OCI-LY7 (cell line): ENCODE data around the gene FAM25A. TPM values are rescaled to one million over a fixed set of nuclear protein-coding genes. Genes with fewer than 3 reads are reported as not detected.

Experiments
- BruUV-seq: library from RNA; stranded (reverse); fragments of 400-500 nt; replicated peaks from 2 replicates; lab custom pipeline; 2021; lab: Mats Ljungman, UMichigan
- CTCF ChIA-PET: fragments of 300-600 bp; sonication (Branson Sonifier 250); formaldehyde crosslinking; loops from one replicate; lab custom pipeline; 2022; ENCODE audit warnings: antibody characterized with exemption; ENCODE audit not compliant: unreplicated experiment; lab: Charles Lee
- POLR2A ChIA-PET: fragments of 300-600 bp; sonication (Branson Sonifier 250); formaldehyde crosslinking; loops from one replicate; lab custom pipeline; 2022; ENCODE audit warnings: antibody characterized with exemption; lab: Charles Lee
- DNase-seq: peaks from one replicate; pipeline ENCODE4 v3.0.0-alpha.2; 2015; ENCODE audit warnings: low spot score
- H2AFZ ChIP-seq: fragments of 200-600 bp; sonication (generic), shearing (Covaris generic); 2 replicates; pipeline ENCODE4 v1.6.1; 2014; ENCODE audit warnings: mild to moderate bottlenecking, antibody characterized with exemption, low read length, moderate library complexity
- H3K27ac ChIP-seq: fragments of 200-600 bp; sonication (generic); 2 replicates; pipeline ENCODE4 v1.5.1; 2014; ENCODE audit warnings: mixed run types, low read depth, mild to moderate bottlenecking, moderate library complexity, low read length, inconsistent platforms; ENCODE audit not compliant: poor library complexity, severe bottlenecking
- H3K36me3 ChIP-seq: fragments of 200-600 bp; sonication (generic); 2 replicates; pipeline ENCODE4 v1.6.1; 2014; ENCODE audit warnings: mild to moderate bottlenecking, antibody characterized with exemption, low read length, moderate library complexity, mixed read lengths; ENCODE audit not compliant: insufficient read depth
- H3K4me1 ChIP-seq: fragments of 200-600 bp; sonication (generic); 2 replicates; pipeline ENCODE4 v1.5.1; 2014; ENCODE audit warnings: mild to moderate bottlenecking, low read length; ENCODE audit not compliant: insufficient read depth, poor library complexity, severe bottlenecking
- H3K4me2 ChIP-seq: fragments of 200-600 bp; sonication (generic); 2 replicates; pipeline ENCODE4 v1.6.1; 2014; ENCODE audit warnings: mild to moderate bottlenecking, low read length
- H3K4me3 ChIP-seq: fragments of 200-600 bp; sonication (generic); 2 replicates; pipeline ENCODE4 v1.5.1; 2014; ENCODE audit warnings: mild to moderate bottlenecking, low read depth, low read length; ENCODE audit not compliant: poor library complexity, severe bottlenecking
- H3K79me2 ChIP-seq: fragments of 200-600 bp; sonication (generic); 2 replicates; pipeline ENCODE4 v1.6.1; 2016; ENCODE audit warnings: low read depth, mild to moderate bottlenecking, low read length, moderate library complexity, mixed read lengths; ENCODE audit not compliant: insufficient read depth
- H3K9me2 ChIP-seq: fragments of 200-600 bp; sonication (generic); 2 replicates; pipeline ENCODE4 v1.6.1; 2016; ENCODE audit warnings: mild to moderate bottlenecking, low read length, mixed read lengths; ENCODE audit not compliant: insufficient read depth
- H3K9me3 ChIP-seq: fragments of 200-600 bp; sonication (generic); 2 replicates; pipeline ENCODE4 v1.6.1; 2014; ENCODE audit warnings: mild to moderate bottlenecking, mixed run types, low read length, mixed read lengths
- H4K20me1 ChIP-seq: fragments of 200-600 bp; sonication (generic); 2 replicates; pipeline ENCODE4 v1.6.1; 2014; ENCODE audit warnings: mild to moderate bottlenecking, antibody characterized with exemption, low read length, moderate library complexity, mixed read lengths; ENCODE audit not compliant: insufficient read depth
- EZH2phosphoT487 ChIP-seq: fragments of 200-600 bp; sonication (generic); IDR thresholded peaks from 2 replicates; pipeline ENCODE4 v1.6.1; 2018; ENCODE audit warnings: low read depth, borderline replicate concordance, mild to moderate bottlenecking, mixed run types, antibody characterized with exemption, low read length, moderate library complexity, mixed read lengths
- intact Hi-C: fragments of 100-400 bp; cut with micrococcal nuclease; formaldehyde crosslinking; loops from one replicate; pipeline ENCODE4 v1.10.0; 2022; ENCODE audit not compliant: unreplicated experiment
- total RNA-seq, 2 experiments: library from RNA; depleted of rRNA in 1 of 2; stranded (reverse); fragments of >200 nt in 1 of 2; shearing (Covaris generic) in 1 of 2; gene quantifications; 2 replicates each; pipeline ENCODE4 v1.2.3, GENCODE V29; 2014 to 2022
- TF ChIP-seq, protein P1 (sequence below): fragments of 200-600 bp; sonication (generic); conservative IDR thresholded peaks from 2 replicates; pipeline ENCODE4 v1.5.1; 2014; ENCODE audit warnings: mild to moderate bottlenecking, antibody characterized with exemption, low read length, moderate library complexity, mixed read lengths

The FAM25A gene
- total RNA-seq, 2 experiments from 2014 or later: not detected

GRCh38 chr10:87054373-87055295 is 34.5 kb downstream of the FAM25A start:
- DNase-seq: no peak
- no peak for TF ChIP-seq EZH2phosphoT487
- TF ChIP-seq, protein P1, sequence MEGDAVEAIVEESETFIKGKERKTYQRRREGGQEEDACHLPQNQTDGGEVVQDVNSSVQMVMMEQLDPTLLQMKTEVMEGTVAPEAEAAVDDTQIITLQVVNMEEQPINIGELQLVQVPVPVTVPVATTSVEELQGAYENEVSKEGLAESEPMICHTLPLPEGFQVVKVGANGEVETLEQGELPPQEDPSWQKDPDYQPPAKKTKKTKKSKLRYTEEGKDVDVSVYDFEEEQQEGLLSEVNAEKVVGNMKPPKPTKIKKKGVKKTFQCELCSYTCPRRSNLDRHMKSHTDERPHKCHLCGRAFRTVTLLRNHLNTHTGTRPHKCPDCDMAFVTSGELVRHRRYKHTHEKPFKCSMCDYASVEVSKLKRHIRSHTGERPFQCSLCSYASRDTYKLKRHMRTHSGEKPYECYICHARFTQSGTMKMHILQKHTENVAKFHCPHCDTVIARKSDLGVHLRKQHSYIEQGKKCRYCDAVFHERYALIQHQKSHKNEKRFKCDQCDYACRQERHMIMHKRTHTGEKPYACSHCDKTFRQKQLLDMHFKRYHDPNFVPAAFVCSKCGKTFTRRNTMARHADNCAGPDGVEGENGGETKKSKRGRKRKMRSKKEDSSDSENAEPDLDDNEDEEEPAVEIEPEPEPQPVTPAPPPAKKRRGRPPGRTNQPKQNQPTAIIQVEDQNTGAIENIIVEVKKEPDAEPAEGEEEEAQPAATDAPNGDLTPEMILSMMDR: no peak
- no peak overlapping the region for H2AFZ ChIP-seq
- H3K36me3 ChIP-seq: peaks cover 92% of the 10 kb centered on the region
- intact Hi-C loops: no loop called here
- ChIA-PET CTCF (interaction anchor here (0.5 kb wide), 1 partner anchor 23 kb away, joined by 3 read pairs; no protein-coding TSS in a partner anchor), POLR2A (interaction anchor here (0.9 kb wide), 1 partner anchor 10 kb away, joined by 4 read pairs; no protein-coding TSS in a partner anchor)
- no peak overlapping the region for H3K4me2 ChIP-seq
- H3K4me1 ChIP-seq: no peaks in the 10 kb centered on the region
- no peaks in the 10 kb centered on the region for H3K9me2 ChIP-seq
- H3K79me2 ChIP-seq: no peaks in the 10 kb centered on the region
- BruUV-seq: no TSS peak
- H4K20me1 ChIP-seq: no peaks in the 10 kb centered on the region
- no peak overlapping the region for H3K27ac ChIP-seq
- H3K4me3 ChIP-seq: no peak overlapping the region
- H3K9me3 ChIP-seq: no peaks in the 10 kb centered on the region

DNA sequence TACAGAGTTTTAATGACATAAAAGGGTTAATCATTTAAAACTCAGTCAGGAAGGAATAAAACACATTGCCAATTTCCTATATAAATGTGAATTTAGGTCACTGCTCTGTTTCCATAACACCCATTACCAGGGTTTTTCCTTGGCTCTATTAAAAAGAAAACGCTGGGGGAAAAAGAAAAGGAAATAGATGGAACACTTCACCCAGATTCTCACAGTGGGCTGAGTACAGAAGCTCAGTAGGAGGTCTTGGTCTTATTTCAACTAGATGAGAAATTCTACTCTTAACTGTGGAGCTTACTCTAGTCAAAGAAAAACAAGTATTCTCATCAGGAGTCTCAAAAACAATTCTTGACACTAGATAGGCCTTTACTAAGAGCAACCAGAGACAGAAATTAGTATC is 38.1 kb downstream of the FAM25A start:
- Histone ChIP-seq H2AFZ (no peak overlapping the region), H3K79me2 (no peaks in the 10 kb centered on the region), H3K9me2 (no peaks in the 10 kb centered on the region), H3K9me3 (no peaks in the 10 kb centered on the region), H3K4me3 (no peak overlapping the region), H3K27ac (no peak overlapping the region), H3K4me1 (no peaks in the 10 kb centered on the region), H4K20me1 (no peaks in the 10 kb centered on the region), H3K36me3 (peaks cover 94% of the 10 kb centered on the region), H3K4me2 (no peak overlapping the region)
- BruUV-seq: no TSS peak
- TF ChIP-seq, protein P1: no peak
- no peak for TF ChIP-seq EZH2phosphoT487
- POLR2A ChIA-PET: no interaction called here
- intact Hi-C loops: no loop called here
- CTCF ChIA-PET: no interaction called here
- no peak for DNase-seq

GRCh38 chr10:87059401-87059800 is 39.3 kb downstream of the FAM25A start:
- ChIA-PET CTCF (no interaction called here), POLR2A (interaction anchor here (0.6 kb wide), 1 partner anchor 11 kb away, joined by 5 read pairs; no protein-coding TSS in a partner anchor)
- intact Hi-C loops: no loop called here

More at GRCh38 chr10:87059401-87059800, 39.3 kb downstream of the FAM25A start:
- no peak overlapping the region for H3K27ac ChIP-seq
- no peak overlapping the region for H3K4me2 ChIP-seq
- no TSS peak for BruUV-seq
- no peaks in the 10 kb centered on the region for H3K4me1 ChIP-seq
- H2AFZ ChIP-seq: no peak overlapping the region
- no peak overlapping the region for H3K4me3 ChIP-seq
- DNase-seq: no peak
- no peak for TF ChIP-seq EZH2phosphoT487
- TF ChIP-seq, protein P1: no peak
- H3K36me3 ChIP-seq: peaks cover 94% of the 10 kb centered on the region
- H4K20me1 ChIP-seq: no peaks in the 10 kb centered on the region
- H3K9me3 ChIP-seq: no peaks in the 10 kb centered on the region
- H3K79me2 ChIP-seq: no peaks in the 10 kb centered on the region
- no peaks in the 10 kb centered on the region for H3K9me2 ChIP-seq
